A549 (cell line): ENCODE measurements around the gene AIG1.

Source experiments
- CHD2 ChIP-seq: fragments of 150-350 bp; IDR thresholded peaks from 2 replicates; pipeline ENCODE4 v1.6.1; 2014; ENCODE audit warnings: low read length; ENCODE audit not compliant: partially characterized antibody
- CTCF ChIP-seq: fragments of >200 bp; sonication (Bioruptor Twin); formaldehyde crosslinking; IDR thresholded peaks from 3 replicates; pipeline ENCODE4 v1.5.1; 2016
- EP300 ChIP-seq, 2 experiments: fragments of >200 bp; sonication (Bioruptor Twin); formaldehyde crosslinking; IDR thresholded peaks; 2 replicates in 1 of 2; 3 replicates in 1 of 2; pipeline ENCODE4 v1.6.1; 2016 to 2017
- MAZ ChIP-seq: fragments of 150-350 bp; IDR thresholded peaks from 2 replicates; pipeline ENCODE4 v1.6.1; 2014; ENCODE audit warnings: antibody characterized with exemption, low read depth, low read length, borderline replicate concordance
- POLR2A ChIP-seq: IDR thresholded peaks from 2 replicates; pipeline ENCODE4 v1.6.1; 2012; ENCODE audit warnings: mild to moderate bottlenecking, low read length
- RAD21 ChIP-seq, 2 experiments: fragments of >200 bp in 1 of 2; sonication (Bioruptor Twin) in 1 of 2; formaldehyde crosslinking in 1 of 2; IDR thresholded peaks in 1 of 2; conservative IDR thresholded peaks in 1 of 2; 2 replicates in 1 of 2; 3 replicates in 1 of 2; pipeline ENCODE4 v1.6.1; 2012 to 2018; ENCODE audit warnings: inconsistent platforms in 1 of 2
- REST ChIP-seq: fragments of 200-600 bp; sonication (generic); IDR thresholded peaks from 2 replicates; pipeline ENCODE4 v1.6.1; 2016; ENCODE audit warnings: antibody characterized with exemption, mild to moderate bottlenecking, moderate library complexity
- RNF2 ChIP-seq: fragments of 200-600 bp; sonication (generic); IDR thresholded peaks from 2 replicates; pipeline ENCODE4 v1.6.1; 2016; ENCODE audit warnings: low read depth, mild to moderate bottlenecking, antibody characterized with exemption, moderate library complexity, borderline replicate concordance
- SMC3 ChIP-seq: fragments of >200 bp; sonication (Bioruptor Twin); formaldehyde crosslinking; IDR thresholded peaks from 3 replicates; pipeline ENCODE4 v1.6.1; 2018; ENCODE audit warnings: inconsistent platforms
- TF ChIP-seq, protein P1 (sequence below): fragments of 250-450 bp; sonication (Bioruptor Pico); IDR thresholded peaks from 2 replicates; pipeline ENCODE4 v1.5.0; 2021; ENCODE audit warnings: mild to moderate bottlenecking, moderate library complexity, borderline replicate concordance
- TF ChIP-seq, protein P2 (sequence below): fragments of >200 bp; sonication (Bioruptor Twin); formaldehyde crosslinking; IDR thresholded peaks from 2 replicates; pipeline ENCODE4 v1.6.1; 2016
- TF ChIP-seq, protein P3 (sequence below): fragments of 150-350 bp; IDR thresholded peaks from 2 replicates; pipeline ENCODE4 v1.6.1; 2014; ENCODE audit warnings: low read depth, mild to moderate bottlenecking, low read length

GRCh38 chr6:143224516-143224915 lies 163.8 kb downstream of the AIG1 start:
- no peak for TF ChIP-seq CHD2
- TF ChIP-seq, protein P1, sequence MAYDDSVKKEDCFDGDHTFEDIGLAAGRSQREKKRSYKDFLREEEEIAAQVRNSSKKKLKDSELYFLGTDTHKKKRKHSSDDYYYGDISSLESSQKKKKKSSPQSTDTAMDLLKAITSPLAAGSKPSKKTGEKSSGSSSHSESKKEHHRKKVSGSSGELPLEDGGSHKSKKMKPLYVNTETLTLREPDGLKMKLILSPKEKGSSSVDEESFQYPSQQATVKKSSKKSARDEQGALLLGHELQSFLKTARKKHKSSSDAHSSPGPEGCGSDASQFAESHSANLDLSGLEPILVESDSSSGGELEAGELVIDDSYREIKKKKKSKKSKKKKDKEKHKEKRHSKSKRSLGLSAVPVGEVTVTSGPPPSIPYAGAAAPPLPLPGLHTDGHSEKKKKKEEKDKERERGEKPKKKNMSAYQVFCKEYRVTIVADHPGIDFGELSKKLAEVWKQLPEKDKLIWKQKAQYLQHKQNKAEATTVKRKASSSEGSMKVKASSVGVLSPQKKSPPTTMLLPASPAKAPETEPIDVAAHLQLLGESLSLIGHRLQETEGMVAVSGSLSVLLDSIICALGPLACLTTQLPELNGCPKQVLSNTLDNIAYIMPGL (CRISPR knock-in tag) = no peak
- no peak for TF ChIP-seq CTCF
- TF ChIP-seq SMC3 = no peak
- TF ChIP-seq, protein P2, sequence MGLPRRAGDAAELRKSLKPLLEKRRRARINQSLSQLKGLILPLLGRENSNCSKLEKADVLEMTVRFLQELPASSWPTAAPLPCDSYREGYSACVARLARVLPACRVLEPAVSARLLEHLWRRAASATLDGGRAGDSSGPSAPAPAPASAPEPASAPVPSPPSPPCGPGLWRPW = no peak
- no peak for TF ChIP-seq POLR2A
- TF ChIP-seq RNF2 = no peak
- TF ChIP-seq RAD21 (conservative IDR thresholded peaks at IDR 0.05 in 1 of 2, IDR thresholded peaks at IDR 0.05 in 1 of 2) = no peak
- no peak for TF ChIP-seq EP300 (IDR thresholded peaks at IDR 0.05)
- TF ChIP-seq MAZ = no peak
- TF ChIP-seq REST = no peak
- TF ChIP-seq, protein P3, sequence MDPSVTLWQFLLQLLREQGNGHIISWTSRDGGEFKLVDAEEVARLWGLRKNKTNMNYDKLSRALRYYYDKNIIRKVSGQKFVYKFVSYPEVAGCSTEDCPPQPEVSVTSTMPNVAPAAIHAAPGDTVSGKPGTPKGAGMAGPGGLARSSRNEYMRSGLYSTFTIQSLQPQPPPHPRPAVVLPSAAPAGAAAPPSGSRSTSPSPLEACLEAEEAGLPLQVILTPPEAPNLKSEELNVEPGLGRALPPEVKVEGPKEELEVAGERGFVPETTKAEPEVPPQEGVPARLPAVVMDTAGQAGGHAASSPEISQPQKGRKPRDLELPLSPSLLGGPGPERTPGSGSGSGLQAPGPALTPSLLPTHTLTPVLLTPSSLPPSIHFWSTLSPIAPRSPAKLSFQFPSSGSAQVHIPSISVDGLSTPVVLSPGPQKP = no peak
